B cell (primary cell): ENCODE results near the gene CELF4. TPM values are rescaled to one million over a fixed set of nuclear protein-coding genes. Genes with fewer than 3 reads are reported as not detected.

Source experiments
- ATAC-seq: fragments of 200-7000 bp; cut with Tn5 transposase; one replicate; pipeline ENCODE4 v1.10.0; 2021; ENCODE audit warnings: low read depth, mild to moderate bottlenecking, moderate number of reproducible peaks, moderate library complexity
- CTCF ChIA-PET: fragments of 350-600 bp; sonication (Branson Sonifier 250); formaldehyde crosslinking; loops from one replicate; lab custom pipeline; 2021; ENCODE audit warnings: antibody characterized with exemption, inconsistent platforms; lab: Charles Lee
- POLR2A ChIA-PET: fragments of 350-600 bp; sonication (Branson Sonifier 250); formaldehyde crosslinking; loops from one replicate; lab custom pipeline; 2021; ENCODE audit warnings: antibody characterized with exemption; lab: Charles Lee
- DNase-seq: peaks from one replicate; pipeline ENCODE4 v3.0.0; 2013
- H2AFZ ChIP-seq: 2 replicates; pipeline ENCODE4 v1.6.1; 2012; ENCODE audit warnings: mild to moderate bottlenecking, low read depth, low read length; ENCODE audit not compliant: insufficient read depth, poor library complexity, severe bottlenecking
- H3K27ac ChIP-seq, 2 donors: 1 replicate in 1 of 2; 2 replicates in 1 of 2; pipeline ENCODE4 v1.5.1; 2012 to 2013; ENCODE audit warnings: low read length in 2 of 2, mild to moderate bottlenecking in 2 of 2, moderate library complexity in 1 of 2
- H3K27me3 ChIP-seq, 4 experiments: fragments of 200-600 bp in 1 of 4; sonication (generic) in 1 of 4; replicated peaks in 1 of 4; 1 replicate in 2 of 4; 2 replicates in 2 of 4; pipeline versions ENCODE4 v1.6.1 to v1.7.0; 2013 to 2016; ENCODE audit warnings: low read length in 3 of 4, mild to moderate bottlenecking in 2 of 4, mixed read lengths in 1 of 4, moderate library complexity in 1 of 4; ENCODE audit not compliant: insufficient read depth in 4 of 4, control insufficient read depth in 3 of 4; ENCODE audit errors: control extremely low read depth in 1 of 4
- H3K36me3 ChIP-seq, 2 experiments: replicated peaks in 1 of 2; 1 replicate in 1 of 2; 2 replicates in 1 of 2; pipeline versions ENCODE4 v1.6.1 to v1.7.1; 2013; ENCODE audit warnings: low read length in 1 of 2; ENCODE audit not compliant: insufficient read depth in 2 of 2, control insufficient read depth in 1 of 2; ENCODE audit errors: control extremely low read depth in 1 of 2, extremely low read depth in 1 of 2
- H3K4me1 ChIP-seq, 2 donors: fragments of 200-600 bp in 1 of 2; sonication (generic) in 1 of 2; 1 replicate in 1 of 2; 2 replicates in 1 of 2; pipeline versions ENCODE4 v1.5.1 to v1.6.1; 2013 to 2017; ENCODE audit warnings: low read length in 2 of 2; ENCODE audit not compliant: control insufficient read depth in 2 of 2, insufficient read depth in 2 of 2
- H3K4me2 ChIP-seq: replicated peaks from 2 replicates; pipeline ENCODE3; 2012; ENCODE audit warnings: mild to moderate bottlenecking, low read depth, low read length; ENCODE audit not compliant: poor library complexity, severe bottlenecking
- H3K4me3 ChIP-seq, 5 experiments: fragments of 200-600 bp in 1 of 5; sonication (generic) in 1 of 5; 1 replicate in 3 of 5; 2 replicates in 2 of 5; pipeline versions ENCODE4 v1.5.1 to v1.7.0; 2011 to 2016; ENCODE audit warnings: low read length in 4 of 5, mild to moderate bottlenecking in 4 of 5, low read depth in 2 of 5, control low read depth in 1 of 5, moderate library complexity in 1 of 5; ENCODE audit not compliant: insufficient read depth in 1 of 5; ENCODE audit errors: control extremely low read depth in 1 of 5, extremely low read depth in 1 of 5
- H3K79me2 ChIP-seq: fragments of 200-600 bp; sonication (generic); one replicate; pipeline ENCODE4 v1.6.0; 2016; ENCODE audit warnings: low read length; ENCODE audit not compliant: control insufficient read depth, insufficient read depth
- H3K9ac ChIP-seq: fragments of 200-600 bp; sonication (generic); 2 replicates; pipeline ENCODE4 v1.6.1; 2017; ENCODE audit warnings: mild to moderate bottlenecking, low read length, moderate library complexity
- H3K9me3 ChIP-seq, 3 donors: one replicate each; pipeline versions ENCODE4 v1.6.1 to v1.7.1; 2013; ENCODE audit warnings: low read length in 2 of 3; ENCODE audit not compliant: control insufficient read depth in 2 of 3, insufficient read depth in 1 of 3; ENCODE audit errors: control extremely low read depth in 1 of 3
- H4K20me1 ChIP-seq: 2 replicates; pipeline ENCODE4 v1.6.0; 2012; ENCODE audit warnings: mild to moderate bottlenecking, low read length; ENCODE audit not compliant: insufficient read depth, control insufficient read depth, poor library complexity, severe bottlenecking
- H3K27ac Mint-ChIP-seq: one replicate; pipeline ENCODE4 v1.8.0; 2021; ENCODE audit warnings: mixed read lengths
- H3K27me3 Mint-ChIP-seq: one replicate; pipeline ENCODE4 v1.8.0; 2021; ENCODE audit warnings: mixed read lengths
- H3K4me1 Mint-ChIP-seq: one replicate; pipeline ENCODE4 v1.8.0; 2021; ENCODE audit warnings: mixed read lengths
- H3K4me3 Mint-ChIP-seq: one replicate; pipeline ENCODE4 v1.8.0; 2021; ENCODE audit warnings: mixed read lengths
- H3K9me3 Mint-ChIP-seq: one replicate; pipeline ENCODE4 v1.8.0; 2022; ENCODE audit warnings: mixed read lengths; ENCODE audit not compliant: insufficient read depth
- CTCF ChIP-seq: fragments of 200-600 bp; IDR thresholded peaks from one replicate; pipeline ENCODE4 v1.8.0; 2022; ENCODE audit warnings: antibody characterized with exemption, mild to moderate bottlenecking
- EZH2 ChIP-seq: IDR thresholded peaks from 2 replicates; pipeline ENCODE4 v1.6.1; 2012; ENCODE audit warnings: borderline replicate concordance, low read depth, mild to moderate bottlenecking, moderate library complexity, low read length; ENCODE audit not compliant: insufficient read depth, poor library complexity, severe bottlenecking
- WGBS: methylation state at CpG from one replicate; pipeline ENCODE4 v1.1.5; 2013; ENCODE audit warnings: missing lambda C conversion rate; ENCODE audit not compliant: insufficient coverage; 5-methylcytosine and 5-hydroxymethylcytosine counted together
- intact Hi-C: fragments of 100-400 bp; cut with micrococcal nuclease; formaldehyde crosslinking; loops from one replicate; pipeline ENCODE4 v1.10.0; 2022
- polyA plus RNA-seq: library from polyadenylated mRNA; depleted of rRNA; stranded (reverse); fragments of >200 nt; gene quantifications from 2 replicates; pipeline ENCODE4 v1.2.3, GENCODE V29; 2012
- total RNA-seq, 2 donors: library from RNA; stranded (reverse); fragments of 120-200 nt in 1 of 2; gene quantifications; 1 replicate in 1 of 2; 2 replicates in 1 of 2; pipeline versions ENCODE4 v1.2.3 to v1.2.4, GENCODE V29; 2013 to 2022

CELF4 gene
- total and polyA plus RNA-seq, 2 donors (not counting 1 experiment from before 2014, with no cell fraction given): not detected

DNA sequence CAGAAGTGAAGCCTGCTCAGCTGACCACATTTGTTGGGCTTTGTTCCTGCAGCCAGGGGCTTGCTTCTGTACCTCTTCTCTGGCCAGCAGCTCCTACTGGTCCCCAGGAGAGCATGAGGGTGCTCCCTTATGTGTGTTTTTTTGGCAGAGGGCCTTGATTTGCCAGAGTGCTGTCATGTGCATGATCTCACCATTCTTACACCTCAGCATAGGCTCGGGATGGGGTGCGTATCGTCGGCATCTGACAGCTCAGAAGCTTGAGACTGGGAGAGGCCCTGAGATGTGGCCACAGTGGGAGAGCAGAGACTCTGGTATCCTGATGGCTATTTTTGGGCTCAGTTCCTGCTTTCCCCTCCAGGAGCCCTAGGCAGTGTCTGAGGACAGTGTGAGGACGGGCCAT, 71.2 kb downstream of the CELF4 start:
- Histone ChIP-seq H2AFZ (no peak overlapping the region), H3K4me2 (no peak overlapping the region), H3K79me2 (no peaks in the 10 kb centered on the region), H3K9me3 (peaks cover 0 to 22% (median 0%) of the 10 kb centered on the region in 3 donors), H3K36me3 (no peaks in the 10 kb centered on the region), H3K27me3 (peaks cover 0 to 6% (median 0%) of the 10 kb centered on the region in 4 experiments), H3K4me3 (no peak overlapping the region), H3K4me1 (no peaks in the 10 kb centered on the region), H3K9ac (no peak overlapping the region), H4K20me1 (no peaks in the 10 kb centered on the region), H3K27ac (no peak overlapping the region)
- POLR2A ChIA-PET: no interaction called here
- Mint-ChIP-seq H3K4me1 (no peaks in the 10 kb centered on the region), H3K9me3 (no peaks in the 10 kb centered on the region), H3K4me3 (no peak overlapping the region), H3K27ac (no peak overlapping the region), H3K27me3 (peaks cover 20% of the 10 kb centered on the region)
- ATAC-seq (no peak), DNase-seq (no peak)
- CTCF ChIA-PET: no interaction called here
- WGBS: 96% methylated on average over 4 of the region's 5 CpGs
- intact Hi-C loops: no loop called here
- no peak for TF ChIP-seq CTCF
- no peak for TF ChIP-seq EZH2

GRCh38 chr18:37493352-37493935, 72.2 kb downstream of the CELF4 start:
- CTCF ChIA-PET: no interaction called here
- Mint-ChIP-seq H3K27ac (no peak overlapping the region), H3K4me1 (no peaks in the 10 kb centered on the region), H3K9me3 (no peaks in the 10 kb centered on the region), H3K4me3 (no peak overlapping the region), H3K27me3 (peaks cover 21% of the 10 kb centered on the region)
- TF ChIP-seq CTCF (no peak), EZH2 (no peak)
- no peak overlapping the region for H2AFZ ChIP-seq
- H3K27me3 ChIP-seq: peaks cover 0 to 13% (median 0%) of the 10 kb centered on the region in 4 experiments
- H3K4me2 ChIP-seq: no peak overlapping the region
- H4K20me1 ChIP-seq: no peaks in the 10 kb centered on the region
- no peak overlapping the region for H3K4me3 ChIP-seq
- WGBS: 57% methylated on average over 5 of the region's 7 CpGs
- ATAC-seq: no peak
- no peaks in the 10 kb centered on the region for H3K36me3 ChIP-seq
- no peak overlapping the region for H3K27ac ChIP-seq
- intact Hi-C loops: no loop called here
- POLR2A ChIA-PET: no interaction called here
- H3K79me2 ChIP-seq: no peaks in the 10 kb centered on the region
- H3K9me3 ChIP-seq: peaks cover 0 to 24% (median 0%) of the 10 kb centered on the region in 3 donors
- no peaks in the 10 kb centered on the region for H3K4me1 ChIP-seq
- DNase-seq: no peak
- no peak overlapping the region for H3K9ac ChIP-seq
